Mammary microvascular endothelial cell (primary cell): Measurements from ENCODE around the gene CBLN1. TPM values are rescaled to one million over a fixed set of nuclear protein-coding genes. Genes with fewer than 3 reads are reported as not detected.

Experiments used
- total RNA-seq: library from RNA; depleted of rRNA; stranded (reverse); fragments of >200 nt; gene quantifications from 2 replicates; pipeline ENCODE4 v1.2.3, GENCODE V29; 2015

Gene CBLN1
- total RNA-seq, result not detected in 2 replicates

GRCh38 chr16:49281480-49281842 is at the start of gene CBLN1:
Gene CBLN1, minus strand, starts transcription at chr16:49281838. Its CDS starts 373 bp downstream, at chr16:49281465.

Other genes with a start within 250 kb of the CBLN1 start
- not detected in 2 replicates for gene C16orf78, start 92.0 kb upstream of the CBLN1 start, total RNA-seq